GM19240 (cell line): ENCODE data around the gene HOXB6.

Experiments
- DNase-seq: peaks from one replicate; pipeline ENCODE4 v3.0.0; 2011; ENCODE audit warnings: low spot score; ENCODE audit not compliant: insufficient read length

The HOXB6 gene

GRCh38 chr17:48583708-48584222, 21.0 kb downstream of the HOXB6 start:
- no peak for DNase-seq

GRCh38 chr17:48582750-48583069, 22.1 kb downstream of the HOXB6 start:
- DNase-seq = no peak

- no peak for DNase-seq
Observed at GRCh38 chr17:48579760-48580554, 24.8 kb downstream of the HOXB6 start.

GRCh38 chr17:48579471-48579759, 25.4 kb downstream of the HOXB6 start:
- no peak for DNase-seq

GRCh38 chr17:48578616-48579470, 25.9 kb downstream of the HOXB6 start:
- no peak for DNase-seq

GRCh38 chr17:48577946-48578615, 26.7 kb downstream of the HOXB6 start, which contains the start of gene HOXB4:
HOXB4 (minus strand) TSS chr17:48578350; CDS start chr17:48578319, 31 bp downstream.
- DNase-seq = peak; percentile 78

- DNase-seq = no peak
Observed at GRCh38 chr17:48577330-48577945, 27.3 kb downstream of the HOXB6 start.

- DNase-seq = no peak
Observed at GRCh38 chr17:48576479-48577309, 28.1 kb downstream of the HOXB6 start.

- no peak for DNase-seq
Observed at GRCh38 chr17:48575673-48576478, 28.9 kb downstream of the HOXB6 start.

GRCh38 chr17:48575066-48575582, 29.7 kb downstream of the HOXB6 start:
- no peak for DNase-seq

- no peak for DNase-seq
Observed at GRCh38 chr17:48574505-48575065, 30.2 kb downstream of the HOXB6 start.

- DNase-seq = no peak
Observed at GRCh38 chr17:48571826-48572417, 32.9 kb downstream of the HOXB6 start.

GRCh38 chr17:48571024-48571818, 33.6 kb downstream of the HOXB6 start:
- no peak for DNase-seq

GRCh38 chr17:48570325-48571023, 34.3 kb downstream of the HOXB6 start:
- no peak for DNase-seq

GRCh38 chr17:48569674-48570324, 35.0 kb downstream of the HOXB6 start:
- DNase-seq = no peak

GRCh38 chr17:48569240-48569582, 35.6 kb downstream of the HOXB6 start:
- no peak for DNase-seq
